Smooth muscle cell (in vitro differentiated cells): ENCODE results near the gene EID1. TPM values are rescaled to one million over a fixed set of nuclear protein-coding genes. Genes with fewer than 3 reads are reported as not detected.

ENCODE experiments used
- DNase-seq: peaks from one replicate; lab custom pipeline; 2025; ENCODE audit not compliant: unreplicated experiment; lab: John Stamatoyannopoulos, UW
- H2AFZ ChIP-seq: fragments of 200-600 bp; sonication (generic); 2 replicates; pipeline ENCODE4 v1.6.0; 2016; ENCODE audit warnings: antibody characterized with exemption, low read depth, mild to moderate bottlenecking
- H3F3A ChIP-seq: fragments of 200-600 bp; sonication (generic); 2 replicates; pipeline ENCODE4 v1.6.0; 2017; ENCODE audit warnings: antibody characterized with exemption, low read depth
- H3K27ac ChIP-seq: fragments of 200-600 bp; sonication (generic); 2 replicates; pipeline ENCODE4 v1.5.1; 2016; ENCODE audit warnings: low read depth, mild to moderate bottlenecking
- H3K27me3 ChIP-seq: fragments of 200-600 bp; sonication (generic); 2 replicates; pipeline ENCODE4 v1.6.1; 2016; ENCODE audit warnings: low read depth, mild to moderate bottlenecking
- H3K36me3 ChIP-seq: fragments of 200-600 bp; sonication (generic); 2 replicates; pipeline ENCODE4 v1.5.1; 2016; ENCODE audit warnings: low read depth
- H3K4me1 ChIP-seq: fragments of 200-600 bp; sonication (generic); 2 replicates; pipeline ENCODE4 v1.5.1; 2016; ENCODE audit warnings: low read depth
- H3K4me2 ChIP-seq: fragments of 200-600 bp; sonication (generic); 2 replicates; pipeline ENCODE4 v1.6.0; 2016; ENCODE audit warnings: mild to moderate bottlenecking
- H3K4me3 ChIP-seq: fragments of 200-600 bp; sonication (generic); 2 replicates; pipeline ENCODE4 v1.5.1; 2016; ENCODE audit warnings: mild to moderate bottlenecking
- H3K79me2 ChIP-seq: fragments of 200-600 bp; sonication (generic); 2 replicates; pipeline ENCODE4 v1.6.0; 2016; ENCODE audit warnings: low read depth, mild to moderate bottlenecking
- H3K9ac ChIP-seq: fragments of 200-600 bp; sonication (generic); 2 replicates; pipeline ENCODE4 v1.6.0; 2016; ENCODE audit warnings: low read depth
- H3K9me3 ChIP-seq: fragments of 200-600 bp; sonication (generic); replicated peaks from 2 replicates; pipeline ENCODE4 v1.5.1; 2016; ENCODE audit warnings: low read depth
- H4K20me1 ChIP-seq: fragments of 200-600 bp; sonication (generic); 2 replicates; pipeline ENCODE4 v1.6.0; 2016; ENCODE audit warnings: low read depth
- WGBS: methylation state at CpG from one replicate; pipeline ENCODE4 v1.1.7; 2016; ENCODE audit warnings: low lambda C conversion rate; 5-methylcytosine and 5-hydroxymethylcytosine counted together
- polyA plus RNA-seq: library from polyadenylated mRNA; unstranded; fragments of >200 nt; fragmentation: Nextera tagmentation; extraction: Ambion mirVana; gene quantifications from 2 replicates; pipeline ENCODE4 v1.2.1, GENCODE V29; 2016
- total RNA-seq: library from RNA; depleted of rRNA; stranded (reverse); fragments of >200 nt; gene quantifications from 2 replicates; pipeline ENCODE4 v1.2.3, GENCODE V29; 2014
- TF ChIP-seq, protein P1 (sequence below): fragments of 200-600 bp; sonication (generic); IDR thresholded peaks from 2 replicates; pipeline ENCODE4 v1.5.1; 2017; ENCODE audit warnings: borderline replicate concordance, mild to moderate bottlenecking, antibody characterized with exemption; ENCODE audit not compliant: insufficient read depth, poor library complexity, severe bottlenecking

Gene EID1
- total and polyA plus RNA-seq, 2 experiments from 2014 or later = 216 to 316 TPM

DNA sequence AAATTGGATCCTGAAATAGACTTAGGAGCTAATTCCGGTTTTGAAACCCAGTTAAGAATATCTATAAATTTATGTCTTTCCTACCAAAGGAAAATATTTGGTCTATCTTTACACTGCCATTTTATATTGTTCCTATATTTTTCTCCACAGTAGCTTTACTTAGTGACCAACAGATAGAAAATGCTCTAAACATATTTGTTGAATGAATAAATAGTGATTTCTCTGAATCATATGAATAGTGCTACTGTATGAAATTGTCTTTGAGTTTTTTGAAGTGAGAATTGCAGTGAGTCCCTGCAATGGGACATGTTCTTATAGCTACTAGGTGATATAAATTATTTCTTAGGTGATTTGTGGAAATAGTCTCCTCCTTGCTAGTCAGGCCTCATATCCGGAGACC lies 18.5 kb upstream of the EID1 start:
- no peaks in the 10 kb centered on the region for H3K9me3 ChIP-seq
- no peak overlapping the region for H3K4me3 ChIP-seq
- no peaks in the 10 kb centered on the region for H3K36me3 ChIP-seq
- no peaks in the 10 kb centered on the region for H4K20me1 ChIP-seq
- H3K4me2 ChIP-seq = no peak overlapping the region
- peaks cover 3% of the 10 kb centered on the region for H3K4me1 ChIP-seq
- H3K27ac ChIP-seq = no peak overlapping the region
- H3F3A ChIP-seq = peaks cover 3% of the 10 kb centered on the region
- 97% methylated on average over 2 of the region's 2 CpGs for WGBS
- TF ChIP-seq, protein P1, sequence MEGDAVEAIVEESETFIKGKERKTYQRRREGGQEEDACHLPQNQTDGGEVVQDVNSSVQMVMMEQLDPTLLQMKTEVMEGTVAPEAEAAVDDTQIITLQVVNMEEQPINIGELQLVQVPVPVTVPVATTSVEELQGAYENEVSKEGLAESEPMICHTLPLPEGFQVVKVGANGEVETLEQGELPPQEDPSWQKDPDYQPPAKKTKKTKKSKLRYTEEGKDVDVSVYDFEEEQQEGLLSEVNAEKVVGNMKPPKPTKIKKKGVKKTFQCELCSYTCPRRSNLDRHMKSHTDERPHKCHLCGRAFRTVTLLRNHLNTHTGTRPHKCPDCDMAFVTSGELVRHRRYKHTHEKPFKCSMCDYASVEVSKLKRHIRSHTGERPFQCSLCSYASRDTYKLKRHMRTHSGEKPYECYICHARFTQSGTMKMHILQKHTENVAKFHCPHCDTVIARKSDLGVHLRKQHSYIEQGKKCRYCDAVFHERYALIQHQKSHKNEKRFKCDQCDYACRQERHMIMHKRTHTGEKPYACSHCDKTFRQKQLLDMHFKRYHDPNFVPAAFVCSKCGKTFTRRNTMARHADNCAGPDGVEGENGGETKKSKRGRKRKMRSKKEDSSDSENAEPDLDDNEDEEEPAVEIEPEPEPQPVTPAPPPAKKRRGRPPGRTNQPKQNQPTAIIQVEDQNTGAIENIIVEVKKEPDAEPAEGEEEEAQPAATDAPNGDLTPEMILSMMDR = no peak
- no peak for DNase-seq
- no peaks in the 10 kb centered on the region for H3K27me3 ChIP-seq
- H2AFZ ChIP-seq = no peak overlapping the region
- H3K79me2 ChIP-seq = no peaks in the 10 kb centered on the region
- H3K9ac ChIP-seq = no peak overlapping the region

DNA sequence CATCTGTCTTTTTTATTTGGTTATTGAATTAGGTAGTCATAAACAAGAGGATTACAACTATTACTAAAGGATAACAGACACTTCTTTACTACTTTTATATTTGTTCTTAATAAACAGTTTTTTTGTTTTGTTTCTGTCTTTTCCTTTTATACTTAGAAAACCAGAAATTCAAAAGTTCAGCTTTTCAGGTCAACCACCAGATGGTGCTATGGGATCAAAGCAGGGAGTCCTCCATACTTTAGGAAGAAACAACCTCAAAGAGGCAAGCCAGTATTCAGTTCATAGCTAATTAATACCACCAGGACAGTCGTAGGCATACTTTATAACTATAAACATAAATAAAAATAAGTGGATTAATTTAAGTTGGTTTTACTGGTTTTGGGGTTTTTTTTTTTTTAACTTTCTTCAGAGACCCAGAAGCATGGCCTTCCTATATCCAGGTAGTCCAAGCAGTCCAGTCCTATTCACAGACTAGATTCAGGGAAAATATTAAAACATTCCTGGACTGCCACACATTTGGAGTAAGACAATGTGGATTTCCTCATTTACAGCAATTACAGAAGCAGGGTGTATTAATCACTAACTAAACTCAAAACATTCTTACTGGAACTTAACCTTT lies 16.0 kb upstream of the EID1 start:
- Histone ChIP-seq H3K4me3 (no peak overlapping the region), H3K4me1 (peaks cover 17% of the 10 kb centered on the region), H3K27ac (no peak overlapping the region), H2AFZ (peak overlapping the region; percentile 4), H3K36me3 (no peaks in the 10 kb centered on the region), H4K20me1 (no peaks in the 10 kb centered on the region), H3K79me2 (no peaks in the 10 kb centered on the region), H3K9ac (no peak overlapping the region), H3F3A (no peaks in the 10 kb centered on the region), H3K9me3 (no peaks in the 10 kb centered on the region), H3K4me2 (no peak overlapping the region), H3K27me3 (no peaks in the 10 kb centered on the region)
- 14% methylated on average over 1 of the region's 1 CpG for WGBS
- TF ChIP-seq, protein P1 = peak; percentile 95
- no peak for DNase-seq

DNA sequence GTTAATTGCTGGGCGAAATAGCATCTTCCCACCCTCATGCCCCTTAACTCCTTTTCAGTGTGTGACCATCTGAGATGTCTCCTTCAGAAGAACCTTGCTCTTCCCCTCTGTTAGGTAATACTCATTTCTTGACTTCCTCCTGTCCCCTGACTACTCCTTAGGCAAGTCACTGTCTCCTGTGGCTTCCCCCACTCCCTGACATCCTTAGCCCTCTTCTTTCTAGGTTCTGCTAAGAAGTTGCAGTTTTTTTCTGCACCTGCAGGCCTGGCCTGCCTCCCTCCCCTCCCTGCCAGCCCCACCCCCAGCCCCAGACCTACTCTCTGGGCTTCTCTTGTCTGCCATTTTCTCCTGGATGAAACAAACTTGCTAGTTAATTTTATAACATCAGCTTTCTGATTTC lies 15.2 kb upstream of the EID1 start:
- Histone ChIP-seq H3K4me1 (peaks cover 18% of the 10 kb centered on the region), H3K27ac (no peak overlapping the region), H3K4me2 (no peak overlapping the region)

More for the DNA sequence above, 15.2 kb upstream of the EID1 start:
- H2AFZ ChIP-seq = peak overlapping the region; percentile 4
- no peak for DNase-seq
- H3K9ac ChIP-seq = no peak overlapping the region
- no peak overlapping the region for H3K4me3 ChIP-seq
- WGBS = 90% methylated on average over 1 of the region's 1 CpG
- H3K27me3 ChIP-seq = no peaks in the 10 kb centered on the region
- H3K79me2 ChIP-seq = no peaks in the 10 kb centered on the region
- H3F3A ChIP-seq = peaks cover 1% of the 10 kb centered on the region
- no peaks in the 10 kb centered on the region for H4K20me1 ChIP-seq
- no peaks in the 10 kb centered on the region for H3K9me3 ChIP-seq
- no peaks in the 10 kb centered on the region for H3K36me3 ChIP-seq
- TF ChIP-seq, protein P1 = no peak
